Stimulated activated CD4-positive, alpha-beta T cell treated with anti-CD3 and anti-CD28 coated beads, Interleukin-2, amount 100 ng/mL, for 4 hours (primary cell): ENCODE measurements around the gene CHAC1.

Experiments used
- DNase-seq: peaks from one replicate; pipeline ENCODE4 v3.0.0-alpha.2; 2020; ENCODE audit warnings: low read depth

The CHAC1 gene

GRCh38 chr15:40985541-40986330 is 32.5 kb downstream of the CHAC1 start:
- no peak for DNase-seq

- no peak for DNase-seq
Measured at GRCh38 chr15:40986820-40987219, 33.5 kb downstream of the CHAC1 start.

GRCh38 chr15:40988156-40988555 is 34.9 kb downstream of the CHAC1 start:
- no peak for DNase-seq

GRCh38 chr15:40990080-40990479 is 36.8 kb downstream of the CHAC1 start:
- DNase-seq: no peak

GRCh38 chr15:40990789-40991188 is 37.5 kb downstream of the CHAC1 start:
- no peak for DNase-seq

- DNase-seq: no peak
Measured at GRCh38 chr15:40991355-40991754, 38.1 kb downstream of the CHAC1 start.

GRCh38 chr15:40992241-40992741 is 39.0 kb downstream of the CHAC1 start:
- no peak for DNase-seq

- no peak for DNase-seq
Measured at GRCh38 chr15:40992825-40993224, 39.6 kb downstream of the CHAC1 start.

- DNase-seq: no peak
Measured at GRCh38 chr15:40995656-40996055, 42.4 kb downstream of the CHAC1 start.

- DNase-seq: no peak
Measured at GRCh38 chr15:40999190-40999589, 45.9 kb downstream of the CHAC1 start.

- no peak for DNase-seq
Measured at GRCh38 chr15:41001524-41002214, 48.4 kb downstream of the CHAC1 start.

- DNase-seq: no peak
Measured at GRCh38 chr15:41004490-41004889, 51.2 kb downstream of the CHAC1 start.
